SU-DHL-6 (cell line): ENCODE measurements around the gene C5orf58.
"Not testable (repeated sequence)": the region's sequence is repeated elsewhere in the genome, so short reads cannot be mapped to it uniquely, and the experiment has no call there.

Source experiments
- H2AFZ ChIP-seq: fragments of 200-600 bp; sonication (generic); 2 replicates; pipeline ENCODE4 v1.6.1; 2014; ENCODE audit warnings: low read depth, mild to moderate bottlenecking, moderate library complexity, mixed read lengths, antibody characterized with exemption, low read length; ENCODE audit not compliant: severe bottlenecking
- H3F3A ChIP-seq: fragments of 200-600 bp; shearing (Covaris generic); 2 replicates; pipeline ENCODE4 v1.6.0; 2016; ENCODE audit warnings: antibody characterized with exemption, mild to moderate bottlenecking; ENCODE audit not compliant: insufficient read depth
- H3K27ac ChIP-seq: fragments of 200-600 bp; sonication (generic); 2 replicates; pipeline ENCODE4 v1.5.1; 2016; ENCODE audit warnings: low read depth, mild to moderate bottlenecking, low read length, moderate library complexity, mixed read lengths
- H3K27me3 ChIP-seq: fragments of 200-600 bp; sonication (generic), shearing (Covaris generic); 2 replicates; pipeline ENCODE4 v1.6.0; 2014; ENCODE audit warnings: mild to moderate bottlenecking, low read length
- H3K36me3 ChIP-seq: fragments of 200-600 bp; sonication (generic); 2 replicates; pipeline ENCODE4 v1.6.1; 2014; ENCODE audit warnings: mild to moderate bottlenecking, low read length, mixed read lengths
- H3K4me2 ChIP-seq: fragments of 300-600, 200-600 bp; shearing (Covaris generic), sonication (generic); 2 replicates; pipeline ENCODE4 v1.6.0; 2014; ENCODE audit warnings: low read length, low read depth, mild to moderate bottlenecking; ENCODE audit not compliant: poor library complexity, severe bottlenecking
- H3K4me3 ChIP-seq: fragments of 200-600 bp; sonication (generic); 2 replicates; pipeline ENCODE4 v1.5.1; 2014; ENCODE audit warnings: antibody characterized with exemption, low read length, mild to moderate bottlenecking, mixed read lengths; ENCODE audit not compliant: insufficient read depth, poor library complexity, severe bottlenecking
- H3K79me2 ChIP-seq: fragments of 200-600 bp; sonication (generic); 2 replicates; pipeline ENCODE4 v1.6.1; 2014; ENCODE audit warnings: mild to moderate bottlenecking, low read length, moderate library complexity; ENCODE audit not compliant: insufficient read depth
- H3K9ac ChIP-seq: fragments of 200-600 bp; sonication (generic); 2 replicates; pipeline ENCODE4 v1.7.0; 2014; ENCODE audit warnings: mild to moderate bottlenecking, low read length
- H3K9me2 ChIP-seq: fragments of 200-600 bp; sonication (generic); replicated peaks from 2 replicates; pipeline ENCODE4 v1.6.1; 2014; ENCODE audit warnings: low read length; ENCODE audit not compliant: insufficient read depth
- H3K9me3 ChIP-seq: fragments of 200-600 bp; sonication (generic); 2 replicates; pipeline ENCODE4 v1.6.1; 2014; ENCODE audit warnings: low read length, mixed read lengths; ENCODE audit not compliant: insufficient read depth
- H4K20me1 ChIP-seq: fragments of 200-600 bp; sonication (generic); 2 replicates; pipeline ENCODE4 v1.6.1; 2014; ENCODE audit warnings: low read depth, mild to moderate bottlenecking, antibody characterized with exemption, low read length, moderate library complexity, mixed read lengths
- EZH2phosphoT487 ChIP-seq: fragments of 200-600 bp; sonication (generic), shearing (Covaris generic); conservative IDR thresholded peaks from 2 replicates; pipeline ENCODE4 v1.6.1; 2018; ENCODE audit warnings: mild to moderate bottlenecking, antibody characterized with exemption, low read length, moderate library complexity, mixed read lengths
- TF ChIP-seq, protein P1 (sequence below): fragments of 200-600 bp; sonication (generic); IDR thresholded peaks from one replicate; pipeline ENCODE4 v1.5.1; 2017; ENCODE audit warnings: antibody characterized with exemption, mild to moderate bottlenecking, low read length, moderate library complexity; ENCODE audit not compliant: insufficient read depth, poor library complexity, severe bottlenecking

C5orf58 gene

DNA sequence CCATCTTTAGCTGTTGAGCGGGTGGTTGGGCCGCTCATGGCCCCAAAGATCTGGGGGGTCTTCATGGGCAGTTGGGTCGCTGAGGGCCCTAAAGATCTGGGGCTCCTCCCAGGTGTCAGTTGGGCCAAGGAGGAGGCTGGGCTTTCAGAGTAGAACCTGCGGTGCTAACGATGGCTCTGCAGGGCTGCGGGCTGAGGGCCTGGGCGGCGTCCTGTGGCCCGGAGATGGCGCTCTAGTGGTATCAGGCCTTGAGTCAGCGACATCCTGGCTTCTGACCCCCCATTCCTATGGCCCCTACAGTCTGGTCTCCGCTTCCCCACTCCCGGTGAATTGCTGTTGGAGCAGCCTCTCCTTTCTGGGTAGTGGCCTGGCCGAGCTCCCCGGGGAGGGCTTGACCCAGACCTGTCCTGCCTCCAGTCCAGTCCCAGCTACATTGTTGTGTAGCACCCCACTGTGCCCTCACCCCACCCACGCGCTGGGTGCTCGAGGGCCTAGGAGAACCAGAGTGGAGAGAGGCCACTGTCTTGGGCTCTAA is 640 bp downstream of the C5orf58 start:
- Histone ChIP-seq H3K27ac (no peak overlapping the region), H2AFZ (no peak overlapping the region), H3F3A (no peaks in the 10 kb centered on the region), H4K20me1 (no peaks in the 10 kb centered on the region), H3K79me2 (no peaks in the 10 kb centered on the region), H3K9ac (no peak overlapping the region), H3K4me2 (no peak overlapping the region), H3K9me3 (no peaks in the 10 kb centered on the region), H3K27me3 (no peaks in the 10 kb centered on the region), H3K36me3 (no peaks in the 10 kb centered on the region), H3K9me2 (no peaks in the 10 kb centered on the region), H3K4me3 (no peak overlapping the region)
- TF ChIP-seq, protein P1, sequence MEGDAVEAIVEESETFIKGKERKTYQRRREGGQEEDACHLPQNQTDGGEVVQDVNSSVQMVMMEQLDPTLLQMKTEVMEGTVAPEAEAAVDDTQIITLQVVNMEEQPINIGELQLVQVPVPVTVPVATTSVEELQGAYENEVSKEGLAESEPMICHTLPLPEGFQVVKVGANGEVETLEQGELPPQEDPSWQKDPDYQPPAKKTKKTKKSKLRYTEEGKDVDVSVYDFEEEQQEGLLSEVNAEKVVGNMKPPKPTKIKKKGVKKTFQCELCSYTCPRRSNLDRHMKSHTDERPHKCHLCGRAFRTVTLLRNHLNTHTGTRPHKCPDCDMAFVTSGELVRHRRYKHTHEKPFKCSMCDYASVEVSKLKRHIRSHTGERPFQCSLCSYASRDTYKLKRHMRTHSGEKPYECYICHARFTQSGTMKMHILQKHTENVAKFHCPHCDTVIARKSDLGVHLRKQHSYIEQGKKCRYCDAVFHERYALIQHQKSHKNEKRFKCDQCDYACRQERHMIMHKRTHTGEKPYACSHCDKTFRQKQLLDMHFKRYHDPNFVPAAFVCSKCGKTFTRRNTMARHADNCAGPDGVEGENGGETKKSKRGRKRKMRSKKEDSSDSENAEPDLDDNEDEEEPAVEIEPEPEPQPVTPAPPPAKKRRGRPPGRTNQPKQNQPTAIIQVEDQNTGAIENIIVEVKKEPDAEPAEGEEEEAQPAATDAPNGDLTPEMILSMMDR: no peak
- TF ChIP-seq EZH2phosphoT487: no peak

DNA sequence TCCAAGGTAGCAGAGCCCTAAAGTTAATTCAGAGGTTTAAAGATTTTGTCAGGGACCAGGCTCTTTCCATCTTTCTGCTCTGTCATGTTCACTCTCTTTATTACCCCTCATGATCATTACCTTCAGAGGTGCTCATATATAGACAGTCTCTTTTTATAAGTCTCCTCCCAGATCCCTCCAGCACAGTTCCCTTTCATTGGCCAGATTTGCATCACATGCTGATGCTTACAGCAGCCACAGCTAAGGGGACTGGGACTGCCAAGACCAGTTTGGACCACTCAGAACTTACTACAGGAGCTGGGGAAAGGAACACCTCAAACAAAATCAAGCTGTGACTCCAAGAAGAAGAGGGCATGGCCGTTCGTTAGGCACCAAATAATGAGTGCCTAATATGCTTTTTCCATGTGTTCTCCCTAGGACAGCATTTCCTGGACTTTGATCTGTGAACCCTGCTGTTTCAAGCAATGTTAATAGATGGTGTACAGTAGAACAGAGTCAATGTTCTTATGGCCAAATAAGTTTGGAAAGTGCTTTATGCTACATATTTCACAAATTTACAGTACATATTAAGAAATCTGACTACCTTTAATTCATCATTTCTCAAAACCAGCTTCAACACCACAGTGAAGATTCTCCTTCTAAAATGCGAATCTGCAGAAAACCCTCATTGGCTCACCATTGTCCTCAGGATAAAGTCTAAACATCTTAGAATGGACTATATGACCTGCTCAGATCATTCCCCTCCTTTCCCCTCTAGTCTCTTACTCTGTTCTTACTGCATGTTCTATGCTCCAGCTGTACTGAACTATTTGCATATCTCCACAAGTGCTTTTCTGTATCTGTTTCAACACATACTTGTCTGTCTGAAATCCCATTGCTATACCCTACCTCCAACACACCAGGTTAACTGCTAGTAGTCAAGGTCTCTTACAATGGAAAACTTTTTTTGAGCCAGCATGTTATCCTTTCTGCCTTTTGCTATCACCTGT is 3.4 kb downstream of the C5orf58 start:
- Histone ChIP-seq H3K27me3 (no peaks in the 10 kb centered on the region), H3K4me3 (no peak overlapping the region), H3K4me2 (no peak overlapping the region), H4K20me1 (no peaks in the 10 kb centered on the region), H3K36me3 (no peaks in the 10 kb centered on the region), H2AFZ (no peak overlapping the region), H3K27ac (no peak overlapping the region), H3K9me3 (no peaks in the 10 kb centered on the region), H3F3A (no peaks in the 10 kb centered on the region), H3K9me2 (no peaks in the 10 kb centered on the region), H3K79me2 (no peaks in the 10 kb centered on the region), H3K9ac (no peak overlapping the region)
- TF ChIP-seq EZH2phosphoT487: no peak
- TF ChIP-seq, protein P1: no peak

DNA sequence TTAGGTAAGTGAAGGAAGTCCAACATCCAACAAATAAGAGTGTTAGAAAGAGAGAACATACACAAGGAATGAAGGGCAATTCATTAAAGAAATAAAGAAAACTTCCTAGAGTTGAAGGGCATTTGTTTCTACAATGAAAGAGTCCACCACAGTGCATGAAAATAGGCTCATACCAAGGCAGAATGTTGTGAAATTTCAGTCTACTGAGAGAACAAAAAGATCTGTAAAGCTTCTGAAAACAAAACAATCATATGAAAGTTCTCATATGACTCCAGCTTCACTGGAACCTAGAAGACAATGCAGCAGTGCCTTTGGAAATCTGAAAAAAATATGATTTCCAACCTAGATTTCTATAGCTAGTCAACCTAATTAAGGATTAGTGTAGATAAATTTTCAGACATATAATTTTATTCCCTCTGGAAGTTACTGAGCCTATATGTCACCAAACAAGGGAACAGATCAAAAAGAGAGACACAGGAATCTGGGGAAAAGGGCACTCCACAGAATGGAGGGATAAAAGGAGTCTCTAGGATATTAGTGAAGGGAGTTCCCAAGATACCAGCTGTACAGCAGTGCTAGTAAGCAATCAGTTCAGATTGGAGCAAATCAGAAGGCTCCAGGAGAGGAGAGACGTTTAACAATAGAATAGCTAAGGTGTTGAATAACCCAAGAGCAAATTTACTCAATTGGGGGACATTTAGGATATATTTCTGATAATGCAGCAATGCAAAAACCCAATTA is 5.8 kb downstream of the C5orf58 start:
- no peaks in the 10 kb centered on the region for H3K9me2 ChIP-seq
- H2AFZ ChIP-seq: no peak overlapping the region
- H3K9ac ChIP-seq: no peak overlapping the region
- H3K27ac ChIP-seq: no peak overlapping the region
- no peaks in the 10 kb centered on the region for H3K79me2 ChIP-seq
- H3K36me3 ChIP-seq: no peaks in the 10 kb centered on the region
- no peaks in the 10 kb centered on the region for H3F3A ChIP-seq
- no peak overlapping the region for H3K4me3 ChIP-seq
- H3K9me3 ChIP-seq: no peaks in the 10 kb centered on the region
- no peaks in the 10 kb centered on the region for H4K20me1 ChIP-seq
- no peak overlapping the region for H3K4me2 ChIP-seq
- TF ChIP-seq, protein P1: no peak
- TF ChIP-seq EZH2phosphoT487: no peak
- H3K27me3 ChIP-seq: no peaks in the 10 kb centered on the region

DNA sequence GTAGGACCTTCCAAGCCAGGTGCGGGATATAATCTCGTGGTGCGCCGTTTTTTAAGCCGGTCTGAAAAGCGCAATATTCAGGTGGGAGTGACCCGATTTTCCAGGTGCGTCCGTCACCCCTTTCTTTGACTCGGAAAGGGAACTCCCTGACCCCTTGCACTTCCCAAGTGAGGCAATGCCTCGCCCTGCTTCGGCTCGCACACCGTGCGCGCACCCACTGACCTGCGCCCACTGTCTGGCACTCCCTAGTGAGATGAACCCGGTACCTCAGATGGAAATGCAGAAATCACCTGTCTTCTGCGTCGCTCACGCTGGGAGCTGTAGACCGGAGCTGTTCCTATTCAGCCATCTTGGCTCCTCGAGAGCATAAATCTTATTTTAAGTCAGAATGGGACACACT is 12.7 kb downstream of the C5orf58 start:
- H3K9ac ChIP-seq, H3K9me2 ChIP-seq, H3K9me3 ChIP-seq, H3K27ac ChIP-seq, H3K79me2 ChIP-seq, H3K36me3 ChIP-seq, H3K4me3 ChIP-seq, H3K4me2 ChIP-seq, H2AFZ ChIP-seq, H3K27me3 ChIP-seq, H4K20me1 ChIP-seq, H3F3A ChIP-seq: not testable (repeated sequence)
